Smooth muscle cell of bladder (primary cell): ENCODE measurements around the gene CD63. TPM values are rescaled to one million over a fixed set of nuclear protein-coding genes. Genes with fewer than 3 reads are reported as not detected.

Experiments used
- total RNA-seq: library from RNA; depleted of rRNA; stranded (reverse); fragments of >200 nt; gene quantifications from 2 replicates; pipeline ENCODE4 v1.2.3, GENCODE V29; 2014

CD63 gene
- 3,456 and 4,323 TPM in 2 replicates for total RNA-seq

GRCh38 chr12:55728939-55729818, at the start of gene CD63:
Gene CD63, minus strand, starts transcription at chr12:55729009. Its CDS starts 668 bp downstream, at chr12:55728341.

GRCh38 chr12:55742719-55743405, 14.1 kb upstream of the CD63 start, which contains the start of gene GDF11:
Gene GDF11, plus strand, starts transcription at chr12:55743122. Its CDS starts 195 bp downstream, at chr12:55743317.

GRCh38 chr12:55720071-55720564, 8.7 kb downstream of the CD63 start, which contains the start of gene RDH5:
Gene RDH5, plus strand, starts transcription at chr12:55720393. Its CDS starts 792 bp downstream, at chr12:55721185.

GRCh38 chr12:55715833-55716581, 12.8 kb downstream of the CD63 start, which contains the start of gene BLOC1S1:
Gene BLOC1S1, plus strand, starts transcription at chr12:55716046. Its CDS starts 6 bp downstream, at chr12:55716052.

GRCh38 chr12:55707841-55708694, 20.7 kb downstream of the CD63 start, which contains the start of gene ITGA7:
Gene ITGA7, minus strand, starts transcription at chr12:55707904. Its CDS starts 222 bp downstream, at chr12:55707682.

Other genes starting within 250 kb of the CD63 start
- gene OR6C68, start 236.6 kb downstream of the CD63 start, total RNA-seq: not detected in 2 replicates
- gene OR6C4, start 179.4 kb downstream of the CD63 start, total RNA-seq: not detected in 2 replicates
- gene OR2AP1, start 156.5 kb downstream of the CD63 start, total RNA-seq: not detected in 2 replicates
- not detected in 2 replicates for gene OR10P1, start 92.1 kb downstream of the CD63 start, total RNA-seq
- gene ITGA7, start 21.1 kb downstream of the CD63 start, total RNA-seq: 1.8 and 2.7 TPM in 2 replicates
- gene BLOC1S1, start 13.0 kb downstream of the CD63 start, total RNA-seq: 105 and 136 TPM in 2 replicates
- gene RDH5, start 8.6 kb downstream of the CD63 start, total RNA-seq: 3.7 and 4.2 TPM in 2 replicates
- gene GDF11, start 14.1 kb upstream of the CD63 start, total RNA-seq: 1.6 and 2.8 TPM in 2 replicates
- gene SARNP, start 88.7 kb upstream of the CD63 start, total RNA-seq: 77.5 and 89.2 TPM in 2 replicates
- gene ORMDL2, start 89.0 kb upstream of the CD63 start, total RNA-seq: 23.0 and 23.5 TPM in 2 replicates
- 54.5 and 58.3 TPM in 2 replicates for gene DNAJC14, start 100.6 kb upstream of the CD63 start, total RNA-seq
- 5.9 and 6.1 TPM in 2 replicates for gene MMP19, start 113.9 kb upstream of the CD63 start, total RNA-seq
- gene PYM1, start 198.9 kb upstream of the CD63 start, total RNA-seq: 34.8 and 39.7 TPM in 2 replicates
- 18.8 and 25.6 TPM in 2 replicates for gene DGKA, start 202.2 kb upstream of the CD63 start, total RNA-seq
- 0.28 and 0.71 TPM in 2 replicates for gene PMEL, start 237.0 kb upstream of the CD63 start, total RNA-seq
- 7.1 and 8.5 TPM in 2 replicates for gene CDK2, start 237.8 kb upstream of the CD63 start, total RNA-seq
- 34.4 and 43.4 TPM in 2 replicates for gene RAB5B, start 245.1 kb upstream of the CD63 start, total RNA-seq